H1 (cell line): Measurements from ENCODE around the gene KRTAP12-2. TPM values are rescaled to one million over a fixed set of nuclear protein-coding genes. Genes with fewer than 3 reads are reported as not detected.

Source experiments
- CTCF ChIA-PET: fragments of 300-600 bp; sonication (Branson Sonifier 250); formaldehyde crosslinking; loops from one replicate; lab custom pipeline; 2021; ENCODE audit not compliant: partially characterized antibody; lab: Charles Lee
- POLR2A ChIA-PET: fragments of 300-600 bp; sonication (Branson Sonifier 250); formaldehyde crosslinking; loops from one replicate; lab custom pipeline; 2021; ENCODE audit warnings: inconsistent platforms; ENCODE audit not compliant: partially characterized antibody; lab: Charles Lee
- DNase-seq, 2 experiments: peaks; one replicate each; pipeline versions ENCODE4 v3.0.0 to v3.0.0-alpha.2; 2010 to 2022; ENCODE audit warnings: low spot score in 2 of 2, low read depth in 1 of 2, mixed read lengths in 1 of 2
- FAIRE-seq: peaks from 2 replicates; lab custom pipeline; 2011; peaks lifted over from hg19 to GRCh38; lab: Jason Lieb, UNC
- H2AFZ ChIP-seq: 2 replicates; pipeline ENCODE4 v1.8.1; 2012; ENCODE audit warnings: low read length, inconsistent platforms
- H2AK5ac ChIP-seq: 2 replicates; pipeline ENCODE4 v1.6.1; 2013; ENCODE audit warnings: low read depth, low read length
- H2BK120ac ChIP-seq: replicated peaks from 2 replicates; pipeline ENCODE3; 2013; ENCODE audit warnings: low read depth, low read length, inconsistent platforms
- H2BK12ac ChIP-seq: 2 replicates; pipeline ENCODE4 v1.6.1; 2013; ENCODE audit warnings: low read depth, low read length
- H2BK15ac ChIP-seq: 2 replicates; pipeline ENCODE4 v1.6.1; 2013; ENCODE audit warnings: low read length
- H2BK20ac ChIP-seq: 2 replicates; pipeline ENCODE4 v1.6.1; 2013; ENCODE audit warnings: low read length
- H2BK5ac ChIP-seq: 2 replicates; pipeline ENCODE4 v1.6.1; 2013; ENCODE audit warnings: low read depth, low read length
- H3K14ac ChIP-seq: 2 replicates; pipeline ENCODE4 v1.6.1; 2013; ENCODE audit warnings: inconsistent platforms; ENCODE audit not compliant: insufficient read length
- H3K18ac ChIP-seq: 2 replicates; pipeline ENCODE4 v1.6.1; 2013; ENCODE audit warnings: low read length; ENCODE audit errors: extremely low read depth
- H3K23ac ChIP-seq: 2 replicates; pipeline ENCODE4 v1.6.1; 2013; ENCODE audit warnings: inconsistent platforms; ENCODE audit not compliant: insufficient read length
- H3K23me2 ChIP-seq: 2 replicates; pipeline ENCODE4 v1.6.1; 2013; ENCODE audit warnings: low read depth, low read length
- H3K27ac ChIP-seq: 2 replicates; pipeline ENCODE4 v1.6.1; 2011; ENCODE audit warnings: low read depth, low read length, inconsistent platforms
- H3K27me3 ChIP-seq, 4 experiments: replicated peaks in 1 of 4; 1 replicate in 1 of 4; 2 replicates in 3 of 4; pipeline versions ENCODE4 v1.6.1 to v1.8.1; 2011 to 2013; ENCODE audit warnings: low read length in 3 of 4, mild to moderate bottlenecking in 3 of 4, inconsistent platforms in 2 of 4, mixed read lengths in 2 of 4, moderate library complexity in 1 of 4; ENCODE audit not compliant: control insufficient read depth in 3 of 4, insufficient read depth in 3 of 4; ENCODE audit errors: extremely low read depth in 1 of 4
- H3K36me3 ChIP-seq, 4 experiments: 2 replicates each; pipeline versions ENCODE4 v1.6.1 to v1.8.1; 2011 to 2013; ENCODE audit warnings: mild to moderate bottlenecking in 4 of 4, low read length in 3 of 4, moderate library complexity in 2 of 4, control low read depth in 1 of 4, inconsistent platforms in 1 of 4; ENCODE audit not compliant: insufficient read depth in 4 of 4, control insufficient read depth in 2 of 4
- H3K4ac ChIP-seq: replicated peaks from 2 replicates; pipeline ENCODE3; 2013; ENCODE audit warnings: low read length, low read depth, mixed read lengths, inconsistent platforms; ENCODE audit not compliant: insufficient read length
- H3K4me1 ChIP-seq, 4 experiments: replicated peaks in 1 of 4; 1 replicate in 1 of 4; 2 replicates in 3 of 4; pipeline versions ENCODE4 v1.6.1 to v1.8.1; 2011 to 2013; ENCODE audit warnings: low read length in 3 of 4, inconsistent platforms in 2 of 4, mixed read lengths in 1 of 4; ENCODE audit not compliant: insufficient read depth in 4 of 4, control insufficient read depth in 3 of 4
- H3K4me2 ChIP-seq, 2 experiments: 2 replicates each; pipeline versions ENCODE4 v1.6.1 to v1.8.1; 2011 to 2013; ENCODE audit warnings: low read depth in 2 of 2, low read length in 2 of 2, control low read depth in 1 of 2, inconsistent platforms in 1 of 2, mild to moderate bottlenecking in 1 of 2; ENCODE audit not compliant: insufficient read depth in 1 of 2
- H3K4me3 ChIP-seq, 4 experiments: fragments of 200-600, 300-600 bp in 1 of 4; sonication (generic), shearing (Covaris generic), sonication (Bioruptor Twin) in 1 of 4; 2 replicates each; pipeline versions ENCODE4 v1.5.1 to v1.8.1; 2011 to 2016; ENCODE audit warnings: low read length in 4 of 4, low read depth in 3 of 4, control low read depth in 2 of 4, inconsistent platforms in 2 of 4, mild to moderate bottlenecking in 2 of 4, mixed read lengths in 1 of 4, moderate library complexity in 1 of 4; ENCODE audit not compliant: insufficient read depth in 2 of 4; ENCODE audit errors: extremely low read depth in 1 of 4
- H3K56ac ChIP-seq: replicated peaks from 2 replicates; pipeline ENCODE3; 2013; ENCODE audit warnings: low read depth, mild to moderate bottlenecking, mixed read lengths, low read length, inconsistent platforms; ENCODE audit not compliant: insufficient read length
- H3K79me1 ChIP-seq: 2 replicates; pipeline ENCODE4 v1.6.1; 2013; ENCODE audit warnings: low read depth, low read length, control low read depth
- H3K79me2 ChIP-seq, 2 experiments: 2 replicates each; pipeline versions ENCODE4 v1.6.1 to v1.8.1; 2012 to 2013; ENCODE audit warnings: low read length in 2 of 2, mild to moderate bottlenecking in 2 of 2, inconsistent platforms in 1 of 2; ENCODE audit not compliant: insufficient read depth in 2 of 2, control insufficient read depth in 1 of 2
- H3K9ac ChIP-seq, 4 experiments: replicated peaks in 1 of 4; 1 replicate in 1 of 4; 2 replicates in 3 of 4; pipeline versions ENCODE4 v1.6.1 to v1.8.1; 2011 to 2013; ENCODE audit warnings: low read depth in 3 of 4, low read length in 3 of 4, control low read depth in 2 of 4, mild to moderate bottlenecking in 2 of 4, moderate library complexity in 2 of 4, inconsistent platforms in 1 of 4; ENCODE audit errors: extremely low read depth in 1 of 4
- H3K9me3 ChIP-seq, 2 experiments: 2 replicates each; pipeline versions ENCODE4 v1.6.1 to v1.8.1; 2012 to 2013; ENCODE audit warnings: mild to moderate bottlenecking in 2 of 2, moderate library complexity in 2 of 2, control low read depth in 1 of 2, inconsistent platforms in 1 of 2, low read depth in 1 of 2, low read length in 1 of 2, mixed read lengths in 1 of 2; ENCODE audit not compliant: insufficient read depth in 2 of 2
- H4K20me1 ChIP-seq, 2 experiments: replicated peaks in 1 of 2; 2 replicates each; pipeline versions ENCODE3 to v1.8.1; 2011 to 2013; ENCODE audit warnings: inconsistent platforms in 2 of 2, low read length in 2 of 2, mild to moderate bottlenecking in 1 of 2; ENCODE audit not compliant: insufficient read depth in 2 of 2, control insufficient read depth in 1 of 2
- H4K5ac ChIP-seq: 2 replicates; pipeline ENCODE4 v1.6.1; 2013; ENCODE audit warnings: low read length, low read depth, mixed read lengths, inconsistent platforms; ENCODE audit not compliant: insufficient read length
- H4K8ac ChIP-seq: 2 replicates; pipeline ENCODE4 v1.8.0; 2013; ENCODE audit warnings: mild to moderate bottlenecking, moderate library complexity, low read length, inconsistent platforms; ENCODE audit not compliant: insufficient read depth; ENCODE audit errors: extremely low read depth
- H4K91ac ChIP-seq: replicated peaks from 2 replicates; pipeline ENCODE3; 2013; ENCODE audit warnings: low read length, mixed read lengths, inconsistent platforms; ENCODE audit not compliant: insufficient read length
- BACH1 ChIP-seq: IDR thresholded peaks from 2 replicates; pipeline ENCODE4 v1.6.1; 2012; ENCODE audit warnings: low read length, improper control_type of control experiment
- CTBP2 ChIP-seq: IDR thresholded peaks from 2 replicates; pipeline ENCODE4 v1.7.0; 2011; ENCODE audit warnings: borderline replicate concordance, mild to moderate bottlenecking, moderate library complexity, mixed read lengths, low read length; ENCODE audit not compliant: insufficient read depth, insufficient read length
- EZH2 ChIP-seq: fragments of 200-600 bp; sonication (generic); IDR thresholded peaks from 2 replicates; pipeline ENCODE4 v1.7.1; 2012; ENCODE audit warnings: low read depth, mild to moderate bottlenecking, moderate library complexity, low read length, inconsistent platforms; ENCODE audit not compliant: severe bottlenecking
- KDM1A ChIP-seq: fragments of 200-600, 300-600 bp; sonication (generic); IDR thresholded peaks from 2 replicates; pipeline ENCODE4 v1.7.1; 2016; ENCODE audit warnings: mild to moderate bottlenecking, low read length, borderline replicate concordance
- POLR2A ChIP-seq, 2 experiments: IDR thresholded peaks; 1 replicate in 1 of 2; 2 replicates in 1 of 2; pipeline ENCODE4 v1.6.1; 2011; ENCODE audit warnings: low read depth in 2 of 2, low read length in 2 of 2, mild to moderate bottlenecking in 2 of 2; ENCODE audit errors: control extremely low read depth in 1 of 2
- RBBP5 ChIP-seq: IDR thresholded peaks from 2 replicates; pipeline ENCODE4 v1.7.1; 2012; ENCODE audit warnings: low read depth, mild to moderate bottlenecking, inconsistent platforms, low read length, moderate library complexity, borderline replicate concordance
- RXRA ChIP-seq: IDR thresholded peaks from 2 replicates; pipeline ENCODE4 v1.6.1; 2011; ENCODE audit warnings: low read depth, mild to moderate bottlenecking, low read length, moderate library complexity; ENCODE audit not compliant: insufficient read depth
- SAP30 ChIP-seq: fragments of 300-600 bp; sonication (generic); IDR thresholded peaks from 2 replicates; pipeline ENCODE4 v1.7.1; 2012; ENCODE audit warnings: low read length, moderate library complexity, mild to moderate bottlenecking, inconsistent platforms; ENCODE audit not compliant: insufficient read depth, insufficient replicate concordance
- SIRT6 ChIP-seq: IDR thresholded peaks from one replicate; pipeline ENCODE4 v1.7.1; 2012; ENCODE audit warnings: low read length, inconsistent platforms
- WGBS, 2 experiments: shearing (Covaris generic) in 1 of 2; methylation state at CpG; one replicate each; pipeline versions ENCODE4 v1.1.6 to v1.1.7; 2013 to 2015; ENCODE audit warnings: low lambda C conversion rate in 2 of 2, mixed read lengths in 2 of 2, inconsistent platforms in 1 of 2, low coverage in 1 of 2, missing lambda C conversion rate in 1 of 2; ENCODE audit not compliant: insufficient replicate concordance in 2 of 2, insufficient coverage in 1 of 2, insufficient read length in 1 of 2; ENCODE audit errors: extremely low coverage in 1 of 2, missing lambda C conversion rate in 1 of 2; 5-methylcytosine and 5-hydroxymethylcytosine counted together
- polyA plus RNA-seq, 7 experiments: library from polyadenylated mRNA; depleted of rRNA in 3 of 7; stranded (reverse) in 5 of 7; unstranded in 2 of 7; fragments of >200 nt in 5 of 7; fragments of 200-250 nt in 2 of 7; gene quantifications; 1 replicate in 5 of 7; 2 replicates in 1 of 7; 4 replicates in 1 of 7; pipeline versions ENCODE4 v1.2.1 to v1.2.3, GENCODE V29; 2011 to 2013; ENCODE audit warnings: missing spikeins in 2 of 7, mixed read lengths in 2 of 7
- total RNA-seq: library from RNA; stranded (reverse); fragmentation: NEBNext Ultra II Directional; extraction: Animal tissue kit (Norgen Biotek cat#: 25700); gene quantifications from 2 replicates; pipeline ENCODE4 v1.2.1, GENCODE V29; 2021

KRTAP12-2 gene
- total and polyA plus RNA-seq, 2 of the 8 experiments (the other 6 are each of a cell fraction or from before 2014, with no cell fraction given) = 0.50 TPM; not detected in 1

DNA sequence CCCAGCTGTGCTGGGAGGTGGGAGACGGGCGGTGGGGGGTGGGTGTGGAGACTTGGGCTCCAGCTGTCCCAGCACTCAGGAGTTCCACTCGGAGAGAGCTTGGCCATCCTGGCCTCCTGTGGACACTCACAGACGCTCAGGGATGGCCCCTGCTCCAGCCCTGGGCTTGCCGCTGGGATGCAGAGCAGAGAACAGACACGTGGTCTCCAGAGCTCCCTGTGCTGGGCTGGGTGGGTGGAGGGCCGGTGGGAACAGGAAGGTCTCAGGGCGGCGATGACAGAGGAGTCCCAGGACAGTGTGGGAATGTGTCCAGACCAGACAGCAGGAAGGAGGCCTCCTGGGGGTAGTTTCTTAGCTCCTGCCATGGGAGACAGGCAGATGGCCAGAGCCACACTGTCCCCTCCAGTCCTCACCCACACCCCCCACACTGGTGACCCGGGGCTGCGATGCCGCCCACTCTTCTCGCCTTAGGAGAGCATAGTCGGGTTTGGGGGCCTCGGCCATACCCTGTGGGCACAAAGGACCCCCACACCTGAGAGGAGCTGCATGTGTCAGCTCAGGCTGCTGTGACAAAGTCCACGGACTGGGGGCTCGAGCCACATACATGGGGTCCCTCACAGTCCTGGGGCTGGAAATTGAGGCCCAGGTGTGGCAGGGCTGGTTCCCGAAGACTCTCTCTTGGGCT, 37.9 kb downstream of the KRTAP12-2 start:
- TF ChIP-seq CTBP2 (no peak), RXRA (no peak), BACH1 (no peak), SIRT6 (no peak), RBBP5 (no peak), POLR2A (IDR thresholded peaks at IDR 0.05; ENCODE audit: control extremely low read depth in 1 of 2, low read depth in 2 of 2, low read length in 2 of 2) (no peak), SAP30 (no peak), KDM1A (no peak), EZH2 (no peak)
- TF ChIP-seq, all 59 proteins: peak for 0
- no peak overlapping the region for H2AK5ac ChIP-seq
- H3K23me2 ChIP-seq = no peaks in the 10 kb centered on the region
- no peaks in the 10 kb centered on the region for H3K79me2 ChIP-seq
- no peak overlapping the region for H3K23ac ChIP-seq
- no peaks in the 10 kb centered on the region; a peak in 1 of 7 replicates for H3K4me1 ChIP-seq
- H4K5ac ChIP-seq = no peak overlapping the region
- ChIA-PET POLR2A (no interaction called here), CTCF (interaction anchor here (0.6 kb wide), 1 partner anchor 92 kb away, joined by 3 read pairs; no protein-coding TSS in a partner anchor)
- H2BK120ac ChIP-seq = no peak overlapping the region
- no peak overlapping the region for H4K8ac ChIP-seq
- H3K27ac ChIP-seq = no peak overlapping the region
- H3K79me1 ChIP-seq = no peaks in the 10 kb centered on the region
- no peaks in the 10 kb centered on the region for H3K36me3 ChIP-seq
- H3K4ac ChIP-seq = no peak overlapping the region
- H4K20me1 ChIP-seq = no peaks in the 10 kb centered on the region
- H3K18ac ChIP-seq = no peak overlapping the region
- no peaks in the 10 kb centered on the region for H3K27me3 ChIP-seq
- H2BK20ac ChIP-seq = no peak overlapping the region
- no peak overlapping the region for H4K91ac ChIP-seq
- no peak overlapping the region for H2AFZ ChIP-seq
- no peak overlapping the region for H2BK5ac ChIP-seq
- peaks cover 9 to 13% of the 10 kb centered on the region in 2 experiments for H3K9me3 ChIP-seq
- FAIRE-seq = no peak
- no peak overlapping the region for H3K9ac ChIP-seq
- H3K4me2 ChIP-seq = no peak overlapping the region
- no peak for DNase-seq
- H2BK12ac ChIP-seq = peak overlapping the region; percentile 68; the same call in 1 of the 2 replicates
- H3K14ac ChIP-seq = no peak overlapping the region
- WGBS, 2 experiments = 87% methylated on average over 16 of the region's 18 CpGs; no CpG with 5 or more reads in 1 of the 2 experiments
- no peak overlapping the region for H3K4me3 ChIP-seq
- no peak overlapping the region for H3K56ac ChIP-seq
- 0 out of 2 replicates have a peak overlapping the region, but pooled peaks have one; percentile 46 for H2BK15ac ChIP-seq
